Nephron (organoid): ENCODE measurements around the gene HBA1.
"Not testable (repeated sequence)": the region's sequence is repeated elsewhere in the genome, so short reads cannot be mapped to it uniquely, and the experiment has no call there.

Source experiments
- H3K27ac Mint-ChIP-seq, 3 experiments: 2 replicates each; pipeline ENCODE4 v1.8.0; 2020; ENCODE audit warnings: mixed read lengths in 3 of 3, mild to moderate bottlenecking in 2 of 3, moderate library complexity in 1 of 3
- H3K27me3 Mint-ChIP-seq: 2 replicates; pipeline ENCODE4 v1.8.0; 2021; ENCODE audit warnings: low read depth, mild to moderate bottlenecking, moderate library complexity, mixed read lengths
- H3K36me3 Mint-ChIP-seq: 2 replicates; pipeline ENCODE4 v1.8.0; 2020; ENCODE audit warnings: low read depth, mixed read lengths
- H3K4me1 Mint-ChIP-seq: 2 replicates; pipeline ENCODE4 v1.8.0; 2020; ENCODE audit warnings: mixed read lengths
- H3K4me3 Mint-ChIP-seq, 3 experiments: 2 replicates each; pipeline ENCODE4 v1.8.0; 2020; ENCODE audit warnings: mild to moderate bottlenecking in 3 of 3, mixed read lengths in 3 of 3, moderate library complexity in 2 of 3
- H3K9me3 Mint-ChIP-seq: 2 replicates; pipeline ENCODE4 v1.8.0; 2020; ENCODE audit warnings: mixed read lengths
- CTCF ChIP-seq, 3 experiments: fragments of 200-600 bp; sonication (generic); IDR thresholded peaks; one replicate each; pipeline ENCODE4 v1.5.0; 2021; ENCODE audit warnings: antibody characterized with exemption in 3 of 3; ENCODE audit not compliant: unreplicated experiment in 3 of 3

Gene HBA1

DNA sequence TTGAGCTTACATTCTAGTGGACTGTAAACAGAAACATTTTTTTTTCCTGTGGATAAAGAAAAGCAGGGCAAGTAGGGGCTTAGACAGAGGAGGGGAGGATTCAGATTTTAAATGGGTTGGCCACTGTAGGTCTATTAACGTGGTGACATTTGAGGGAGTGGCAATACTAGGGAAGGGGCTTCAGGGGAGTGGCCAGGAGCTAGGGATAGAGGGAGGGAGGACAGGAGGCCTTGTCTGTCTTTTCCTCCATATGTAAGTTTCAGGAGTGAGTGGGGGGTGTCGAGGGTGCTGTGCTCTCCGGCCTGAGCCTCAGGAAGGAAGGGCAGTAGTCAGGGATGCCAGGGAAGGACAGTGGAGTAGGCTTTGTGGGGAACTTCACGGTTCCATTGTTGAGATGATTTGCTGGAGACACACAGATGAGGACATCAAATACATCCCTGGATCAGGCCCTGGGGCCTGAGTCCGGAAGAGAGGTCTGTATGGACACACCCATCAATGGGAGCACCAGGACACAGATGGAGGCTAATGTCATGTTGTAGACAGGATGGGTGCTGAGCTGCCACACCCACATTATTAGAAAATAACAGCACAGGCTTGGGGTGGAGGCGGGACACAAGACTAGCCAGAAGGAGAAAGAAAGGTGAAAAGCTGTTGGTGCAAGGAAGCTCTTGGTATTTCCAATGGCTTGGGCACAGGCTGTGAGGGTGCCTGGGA, 17.2 kb upstream of the HBA1 start:
- H3K36me3 Mint-ChIP-seq = no peaks in the 10 kb centered on the region
- H3K27ac Mint-ChIP-seq = no peak overlapping the region
- H3K4me3 Mint-ChIP-seq = peak overlapping the region in 1 of 3 experiments; percentile 42
- H3K27me3 Mint-ChIP-seq = peaks cover 75% of the 10 kb centered on the region
- TF ChIP-seq CTCF (IDR thresholded peaks at IDR 0.05; ENCODE audit: unreplicated experiment in 3 of 3) = no peak
- H3K4me1 Mint-ChIP-seq = peaks cover 7% of the 10 kb centered on the region
- peaks cover 2% of the 10 kb centered on the region for H3K9me3 Mint-ChIP-seq

- not testable (repeated sequence) for H3K27ac Mint-ChIP-seq, H3K4me1 Mint-ChIP-seq, H3K36me3 Mint-ChIP-seq, H3K9me3 Mint-ChIP-seq, H3K4me3 Mint-ChIP-seq
- H3K27me3 Mint-ChIP-seq = peaks cover 71% of the 10 kb centered on the region
Measured at GRCh38 chr16:160242-160641, 16.2 kb upstream of the HBA1 start.

DNA sequence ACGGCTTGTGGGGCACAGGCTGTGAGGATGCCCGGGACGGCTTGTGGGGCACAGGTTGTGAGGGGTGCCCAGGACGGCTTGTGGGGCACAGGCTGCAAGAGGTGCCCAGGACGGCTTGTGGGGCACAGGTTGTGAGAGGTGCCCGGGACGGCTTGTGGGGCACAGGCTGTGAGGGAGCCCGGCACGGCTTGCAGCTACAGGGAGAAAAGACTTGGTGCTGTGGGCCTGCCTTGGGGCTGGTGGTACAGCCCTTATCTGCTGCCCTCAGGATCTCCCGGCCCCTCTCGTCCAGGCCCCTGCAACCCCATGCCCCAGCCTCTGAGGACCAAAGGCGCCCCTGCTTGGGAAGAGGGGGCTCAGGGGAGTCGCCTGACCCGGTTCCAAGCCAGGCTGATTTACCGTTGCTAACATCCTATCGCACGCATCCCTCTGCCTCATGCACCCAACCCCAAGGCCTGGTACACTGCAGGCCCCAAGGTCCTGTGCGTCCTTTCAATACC, 15.7 kb upstream of the HBA1 start:
- no peaks in the 10 kb centered on the region for H3K4me1 Mint-ChIP-seq

GRCh38 chr16:162271-162991, 14.0 kb upstream of the HBA1 start:
- H3K9me3 Mint-ChIP-seq = peaks cover 2% of the 10 kb centered on the region
- no peaks in the 10 kb centered on the region for H3K36me3 Mint-ChIP-seq
- H3K4me1 Mint-ChIP-seq = no peaks in the 10 kb centered on the region
- H3K27me3 Mint-ChIP-seq = peaks cover 77% of the 10 kb centered on the region
- no peak overlapping the region for H3K4me3 Mint-ChIP-seq
- no peak overlapping the region for H3K27ac Mint-ChIP-seq
- no peak for TF ChIP-seq CTCF (IDR thresholded peaks at IDR 0.05; ENCODE audit: unreplicated experiment in 3 of 3)

More for the DNA sequence above, 15.7 kb upstream of the HBA1 start:
- TF ChIP-seq CTCF (IDR thresholded peaks at IDR 0.05; ENCODE audit: unreplicated experiment in 3 of 3) = no peak
- H3K4me3 Mint-ChIP-seq = no peak overlapping the region
- H3K36me3 Mint-ChIP-seq = no peaks in the 10 kb centered on the region
- no peak overlapping the region for H3K27ac Mint-ChIP-seq
- peaks cover 71% of the 10 kb centered on the region for H3K27me3 Mint-ChIP-seq
- peaks cover 2% of the 10 kb centered on the region for H3K9me3 Mint-ChIP-seq

- H3K4me3 Mint-ChIP-seq, H3K4me1 Mint-ChIP-seq, H3K9me3 Mint-ChIP-seq: not testable (repeated sequence)
Measured at GRCh38 chr16:163139-163538, 13.3 kb upstream of the HBA1 start.

GRCh38 chr16:163696-164095, 12.8 kb upstream of the HBA1 start:
- not testable (repeated sequence) for H3K36me3 Mint-ChIP-seq, H3K27ac Mint-ChIP-seq, H3K4me3 Mint-ChIP-seq, H3K4me1 Mint-ChIP-seq, H3K9me3 Mint-ChIP-seq
- H3K27me3 Mint-ChIP-seq = peaks cover 79% of the 10 kb centered on the region

More at GRCh38 chr16:163139-163538, 13.3 kb upstream of the HBA1 start:
- H3K36me3 Mint-ChIP-seq, H3K27ac Mint-ChIP-seq: not testable (repeated sequence)
- peaks cover 77% of the 10 kb centered on the region for H3K27me3 Mint-ChIP-seq

- H3K4me3 Mint-ChIP-seq, H3K27ac Mint-ChIP-seq, H3K36me3 Mint-ChIP-seq, H3K9me3 Mint-ChIP-seq, H3K4me1 Mint-ChIP-seq: not testable (repeated sequence)
- peaks cover 80% of the 10 kb centered on the region for H3K27me3 Mint-ChIP-seq
Measured at GRCh38 chr16:164134-164823, 12.2 kb upstream of the HBA1 start.
